KMS-11 (cell line): ENCODE data around the gene LOXL3.

Source experiments
- H2AFZ ChIP-seq: fragments of 200-600 bp; sonication (generic); 2 replicates; pipeline ENCODE4 v1.6.1; 2016; ENCODE audit warnings: antibody characterized with exemption, mixed run types, low read depth
- H3K27ac ChIP-seq: fragments of 200-600 bp; sonication (generic); 2 replicates; pipeline ENCODE4 v1.6.1; 2016; ENCODE audit warnings: mild to moderate bottlenecking, mixed run types
- H3K27me3 ChIP-seq: fragments of 200-600 bp; sonication (generic); 2 replicates; pipeline ENCODE4 v1.6.1; 2017; ENCODE audit warnings: mild to moderate bottlenecking, low read depth, mixed run types, moderate library complexity; ENCODE audit not compliant: insufficient read depth
- H3K36me3 ChIP-seq: fragments of 200-600 bp; sonication (generic); 2 replicates; pipeline ENCODE4 v1.6.1; 2017; ENCODE audit warnings: mild to moderate bottlenecking, mixed run types; ENCODE audit not compliant: insufficient read depth
- H3K4me1 ChIP-seq: fragments of 200-600 bp; sonication (generic); 2 replicates; pipeline ENCODE4 v1.6.1; 2016; ENCODE audit warnings: mild to moderate bottlenecking, low read depth, mixed run types; ENCODE audit not compliant: poor library complexity, severe bottlenecking
- H3K4me2 ChIP-seq: fragments of 200-600 bp; sonication (generic); 2 replicates; pipeline ENCODE4 v1.7.0; 2016; ENCODE audit warnings: mild to moderate bottlenecking, mixed run types
- H3K4me3 ChIP-seq: fragments of 200-600 bp; sonication (generic); IDR thresholded peaks from 2 replicates; pipeline ENCODE4 v1.6.1; 2017; ENCODE audit warnings: low read depth, low read length, mixed read lengths; ENCODE audit not compliant: insufficient read depth
- H3K79me2 ChIP-seq: fragments of 200-600 bp; sonication (generic); 2 replicates; pipeline ENCODE4 v1.6.1; 2016; ENCODE audit warnings: low read depth, mixed run types; ENCODE audit not compliant: insufficient read depth
- H3K9ac ChIP-seq: fragments of 200-600 bp; sonication (generic); 2 replicates; pipeline ENCODE4 v1.6.1; 2016; ENCODE audit warnings: mild to moderate bottlenecking, mixed run types
- H4K20me1 ChIP-seq: fragments of 200-600 bp; sonication (generic); 2 replicates; pipeline ENCODE4 v1.6.1; 2016; ENCODE audit warnings: mild to moderate bottlenecking, mixed run types; ENCODE audit not compliant: insufficient read depth
- CTCF ChIP-seq: fragments of 200-600 bp; sonication (generic); conservative IDR thresholded peaks from 2 replicates; pipeline ENCODE4 v1.6.1; 2017; ENCODE audit warnings: low read depth, mild to moderate bottlenecking, antibody characterized with exemption, low read length, moderate library complexity, mixed read lengths

The LOXL3 gene

GRCh38 chr2:74538881-74539339 is 14.8 kb downstream of the LOXL3 start:
- Histone ChIP-seq H3K27me3 (no peaks in the 10 kb centered on the region; the same call in 1 of the 2 replicates), H4K20me1 (no peaks in the 10 kb centered on the region), H3K27ac (no peak overlapping the region), H3K79me2 (no peaks in the 10 kb centered on the region), H3K36me3 (no peaks in the 10 kb centered on the region), H3K4me1 (no peaks in the 10 kb centered on the region), H3K9ac (no peak overlapping the region), H2AFZ (no peak overlapping the region), H3K4me3 (no peak overlapping the region), H3K4me2 (no peak overlapping the region)
- TF ChIP-seq CTCF = no peak

GRCh38 chr2:74537140-74537539 is 16.6 kb downstream of the LOXL3 start:
- Histone ChIP-seq H2AFZ (no peak overlapping the region), H3K36me3 (no peaks in the 10 kb centered on the region), H4K20me1 (no peaks in the 10 kb centered on the region), H3K79me2 (no peaks in the 10 kb centered on the region), H3K27ac (no peak overlapping the region), H3K9ac (no peak overlapping the region), H3K27me3 (no peaks in the 10 kb centered on the region; the same call in 1 of the 2 replicates), H3K4me2 (no peak overlapping the region), H3K4me3 (no peak overlapping the region), H3K4me1 (no peaks in the 10 kb centered on the region)
- TF ChIP-seq CTCF = no peak

GRCh38 chr2:74536166-74536950 is 17.4 kb downstream of the LOXL3 start:
- H3K9ac ChIP-seq = no peak overlapping the region
- no peaks in the 10 kb centered on the region for H4K20me1 ChIP-seq
- H3K27me3 ChIP-seq = no peaks in the 10 kb centered on the region; the same call in 1 of the 2 replicates
- H3K27ac ChIP-seq = no peak overlapping the region
- peaks cover 6% of the 10 kb centered on the region for H3K4me1 ChIP-seq
- H3K79me2 ChIP-seq = 0 out of 2 replicates have a peak, but pooled peaks cover 2% of the 10 kb centered on the region
- H2AFZ ChIP-seq = no peak overlapping the region
- H3K4me3 ChIP-seq = no peak overlapping the region
- no peaks in the 10 kb centered on the region for H3K36me3 ChIP-seq
- no peak overlapping the region for H3K4me2 ChIP-seq
- TF ChIP-seq CTCF = no peak

GRCh38 chr2:74535440-74535965 is 18.2 kb downstream of the LOXL3 start:
- H3K27ac ChIP-seq = no peak overlapping the region
- H3K4me2 ChIP-seq = no peak overlapping the region
- H3K9ac ChIP-seq = no peak overlapping the region
- H4K20me1 ChIP-seq = no peaks in the 10 kb centered on the region
- no peaks in the 10 kb centered on the region for H3K36me3 ChIP-seq
- H3K27me3 ChIP-seq = no peaks in the 10 kb centered on the region; the same call in 1 of the 2 replicates
- no peak overlapping the region for H3K4me3 ChIP-seq
- no peak overlapping the region for H2AFZ ChIP-seq
- no peak for TF ChIP-seq CTCF
- H3K4me1 ChIP-seq = peaks cover 12% of the 10 kb centered on the region
- H3K79me2 ChIP-seq = 0 out of 2 replicates have a peak, but pooled peaks cover 8% of the 10 kb centered on the region
